ENCODE data around the gene ECD. TPM values are rescaled to one million over a fixed set of nuclear protein-coding genes. Genes with fewer than 3 reads are reported as not detected.

Gene ECD
- total and polyA plus RNA-seq, 2 of the 4 experiments (the other 2 are of a cell fraction): 22.1 to 32.8 TPM

- no peak overlapping the region for H2BK15ac ChIP-seq (ENCODE audit: low read depth, low read length)
- H3K23ac ChIP-seq (ENCODE audit: low read depth, low read length): no peak overlapping the region
- H3K18ac ChIP-seq (ENCODE audit: low read depth, low read length): no peak overlapping the region
- H4K8ac ChIP-seq (ENCODE audit: low read depth in 2 of 2, low read length in 2 of 2): no peak overlapping the region
- 0 out of 2 replicates have a peak, but pooled peaks cover 3% of the 10 kb centered on the region for H3K9me1 ChIP-seq (ENCODE audit: insufficient read depth, low read length)
- WGBS, 2 experiments (ENCODE audit: extremely low coverage in 2 of 2, insufficient read length in 1 of 2): no CpG with 5 or more reads among the region's 3 CpGs
- no peaks in the 10 kb centered on the region for H3K4me1 ChIP-seq (ENCODE audit: control insufficient read depth, insufficient read depth, low read length)
- no peak overlapping the region for H2AK9ac ChIP-seq (replicated peaks; ENCODE audit: low read depth, low read length, poor library complexity)
- H2BK5ac ChIP-seq (ENCODE audit: low read depth, low read length, poor library complexity, severe bottlenecking): no peak overlapping the region
- H2BK20ac ChIP-seq (ENCODE audit: low read depth, low read length): no peak overlapping the region
- peaks cover 0 to 6% of the 10 kb centered on the region in 2 experiments; a peak in 3 of 4 replicates for H3K79me1 ChIP-seq (ENCODE audit: low read depth in 1 of 2, low read length in 2 of 2)
- TF ChIP-seq MAFK (IDR thresholded peaks at IDR 0.05; ENCODE audit: low read depth, low read length) (peak; percentile 17; the same call in 1 of the 2 replicates), RCOR1 (IDR thresholded peaks at IDR 0.05; ENCODE audit: insufficient replicate concordance, low read length) (no peak)
- no peaks in the 10 kb centered on the region for H3K9me3 ChIP-seq (ENCODE audit: control insufficient read depth, insufficient read depth, low read length)
- H4K91ac ChIP-seq (ENCODE audit: insufficient read depth, low read depth, low read length): no peak overlapping the region
- intact Hi-C loops (cut with micrococcal nuclease) (loop anchor here (10.0 kb wide), 1 partner anchor 137 kb away; no protein-coding TSS in a partner anchor), dilution Hi-C loops (cut with HindIII; ENCODE audit: low sequenced_read_pairs, unreplicated experiment) (no loop called here), in situ Hi-C loops (cut with MboI; ENCODE audit: low sequenced_read_pairs) (no loop called here)
- H3K4me2 ChIP-seq (ENCODE audit: low read depth, low read length): no peak overlapping the region
- ATAC-seq (ENCODE audit: low read depth): no peak
- no peak overlapping the region for H3K56ac ChIP-seq (ENCODE audit: extremely low read depth, insufficient read depth, low read length)
- H2BK120ac ChIP-seq (ENCODE audit: low read depth, low read length): no peak overlapping the region
- no peak overlapping the region for H3K4me3 ChIP-seq (ENCODE audit: insufficient read depth, low read depth, low read length)
- no peak overlapping the region for H2AK5ac ChIP-seq (ENCODE audit: low read depth, low read length)
- H3K4ac ChIP-seq (ENCODE audit: low read depth, low read length): no peak overlapping the region
- no peak overlapping the region for H3K14ac ChIP-seq (replicated peaks; ENCODE audit: low read depth, low read length)
- H4K5ac ChIP-seq (ENCODE audit: low read depth, low read length): no peak overlapping the region
- BruUV-seq (replicated peaks): no TSS peak
- DNase-seq: no peak
- H2AFZ ChIP-seq (replicated peaks; ENCODE audit: low read length, poor library complexity): no peak overlapping the region
- no peak overlapping the region for H3K27ac ChIP-seq (ENCODE audit: insufficient read depth, low read length)
- H3K36me3 ChIP-seq (ENCODE audit: control insufficient read depth, insufficient read depth, low read length): peaks cover 35% of the 10 kb centered on the region
- CTCF ChIA-PET: no interaction called here
- no peak overlapping the region for H3K9ac ChIP-seq (ENCODE audit: low read depth, low read length)
- H3K27me3 ChIP-seq (ENCODE audit: control insufficient read depth, insufficient read depth, low read length): no peaks in the 10 kb centered on the region
- H4K20me1 ChIP-seq (ENCODE audit: insufficient read depth, low read length): no peaks in the 10 kb centered on the region
- POLR2A ChIA-PET (ENCODE audit: unreplicated experiment): no interaction called here
These were observed 26.2 kb downstream of the ECD start for GRCh38 chr10:73141603-73142002.
